HG03469 (cell line): Measurements from ENCODE around the gene DIDO1.
"Not testable (repeated sequence)": the region's sequence is repeated elsewhere in the genome, so short reads cannot be mapped to it uniquely, and the experiment has no call there.

ENCODE experiments used
- ATAC-seq: cut with Tn5 transposase; IDR thresholded peaks from one replicate; pipeline ENCODE4 v1.9.1; 2021; ENCODE audit warnings: mild to moderate bottlenecking, moderate library complexity, moderate number of reproducible peaks; ENCODE audit not compliant: unreplicated experiment

The DIDO1 gene

GRCh38 chr20:62962891-62963613 lies 36.7 kb upstream of the DIDO1 start:
- no peak for ATAC-seq

DNA sequence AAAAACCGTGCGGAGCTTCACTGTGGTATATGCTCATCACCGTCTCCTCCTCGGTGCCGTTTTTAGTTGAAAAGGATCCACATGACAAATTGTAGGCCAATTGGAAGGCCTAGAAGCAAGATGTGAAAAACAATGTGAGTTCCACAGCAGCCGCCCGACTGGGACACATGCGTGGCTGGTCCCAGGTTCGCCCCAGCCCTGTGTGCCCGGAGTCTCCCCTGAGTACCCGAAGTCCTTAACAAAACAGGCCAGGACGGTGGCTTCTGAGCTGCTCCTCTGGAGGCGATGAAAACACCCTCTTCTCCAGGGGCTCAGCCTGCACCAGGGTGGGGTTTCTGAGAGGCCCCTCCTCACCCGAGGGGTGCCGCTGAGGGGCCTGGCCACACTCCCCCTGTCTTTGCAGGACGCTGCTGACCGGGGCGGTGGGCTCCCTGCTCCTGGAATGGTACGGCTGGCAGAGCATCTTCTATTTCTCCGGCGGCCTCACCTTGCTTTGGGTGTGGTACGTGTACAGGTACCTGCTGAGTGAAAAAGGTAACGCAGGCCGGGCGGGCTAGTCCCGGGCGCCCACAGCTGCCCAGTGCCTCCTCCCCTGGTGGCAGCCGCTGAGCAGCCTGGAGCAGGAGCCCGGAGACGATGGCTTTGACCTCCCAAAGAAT lies 36.0 kb upstream of the DIDO1 start:
- ATAC-seq, result no peak

DNA sequence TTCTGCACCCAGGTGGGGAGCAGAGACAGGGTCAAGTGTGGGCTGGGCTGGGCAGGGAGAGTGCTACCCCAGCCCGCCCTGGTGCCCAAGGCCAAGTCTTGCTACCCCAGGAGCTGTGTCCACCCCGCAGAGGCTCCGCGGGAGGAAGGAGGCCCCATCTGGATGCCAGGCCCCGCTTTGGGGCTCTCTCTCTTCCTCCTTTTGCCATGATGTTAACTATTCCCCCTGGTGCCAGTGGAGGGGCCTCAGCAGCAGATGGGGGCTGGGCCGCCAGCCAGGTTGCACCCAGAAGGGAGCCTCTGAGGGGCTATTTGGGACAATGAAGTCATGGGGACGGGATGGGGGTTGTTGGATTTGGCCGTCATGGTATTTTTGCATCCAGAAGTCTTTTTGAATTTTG lies 35.5 kb upstream of the DIDO1 start:
- ATAC-seq, result no peak

GRCh38 chr20:62961310-62961783 lies 35.0 kb upstream of the DIDO1 start:
- ATAC-seq, result no peak

GRCh38 chr20:62960446-62961309 lies 34.4 kb upstream of the DIDO1 start:
- not testable (repeated sequence) for ATAC-seq

DNA sequence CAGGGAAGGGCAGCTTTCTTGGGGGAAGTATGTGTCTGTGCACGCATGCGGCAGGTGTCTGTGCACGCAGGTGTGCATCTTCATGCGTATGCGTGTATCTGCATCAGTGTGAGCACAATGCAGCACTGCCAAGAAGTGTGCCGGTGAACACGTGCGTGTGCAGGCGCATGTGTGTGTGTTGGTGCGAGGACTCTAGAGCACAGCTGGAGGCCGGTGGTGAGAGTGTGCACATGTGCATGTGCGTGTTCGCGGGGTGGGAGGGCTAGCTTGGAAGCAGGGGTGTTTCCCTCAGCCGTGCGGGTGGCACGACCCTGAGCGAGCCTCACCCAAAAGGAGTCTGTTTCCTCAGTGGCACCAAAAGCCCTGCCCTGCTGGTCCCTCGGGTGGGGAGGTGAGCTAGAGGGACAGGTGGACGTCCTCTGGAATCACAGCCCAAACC lies 33.7 kb upstream of the DIDO1 start:
- no peak for ATAC-seq

GRCh38 chr20:62959101-62959971 lies 33.0 kb upstream of the DIDO1 start:
- no peak for ATAC-seq

- no peak for ATAC-seq
Measured at GRCh38 chr20:62958388-62959100, 32.2 kb upstream of the DIDO1 start.

DNA sequence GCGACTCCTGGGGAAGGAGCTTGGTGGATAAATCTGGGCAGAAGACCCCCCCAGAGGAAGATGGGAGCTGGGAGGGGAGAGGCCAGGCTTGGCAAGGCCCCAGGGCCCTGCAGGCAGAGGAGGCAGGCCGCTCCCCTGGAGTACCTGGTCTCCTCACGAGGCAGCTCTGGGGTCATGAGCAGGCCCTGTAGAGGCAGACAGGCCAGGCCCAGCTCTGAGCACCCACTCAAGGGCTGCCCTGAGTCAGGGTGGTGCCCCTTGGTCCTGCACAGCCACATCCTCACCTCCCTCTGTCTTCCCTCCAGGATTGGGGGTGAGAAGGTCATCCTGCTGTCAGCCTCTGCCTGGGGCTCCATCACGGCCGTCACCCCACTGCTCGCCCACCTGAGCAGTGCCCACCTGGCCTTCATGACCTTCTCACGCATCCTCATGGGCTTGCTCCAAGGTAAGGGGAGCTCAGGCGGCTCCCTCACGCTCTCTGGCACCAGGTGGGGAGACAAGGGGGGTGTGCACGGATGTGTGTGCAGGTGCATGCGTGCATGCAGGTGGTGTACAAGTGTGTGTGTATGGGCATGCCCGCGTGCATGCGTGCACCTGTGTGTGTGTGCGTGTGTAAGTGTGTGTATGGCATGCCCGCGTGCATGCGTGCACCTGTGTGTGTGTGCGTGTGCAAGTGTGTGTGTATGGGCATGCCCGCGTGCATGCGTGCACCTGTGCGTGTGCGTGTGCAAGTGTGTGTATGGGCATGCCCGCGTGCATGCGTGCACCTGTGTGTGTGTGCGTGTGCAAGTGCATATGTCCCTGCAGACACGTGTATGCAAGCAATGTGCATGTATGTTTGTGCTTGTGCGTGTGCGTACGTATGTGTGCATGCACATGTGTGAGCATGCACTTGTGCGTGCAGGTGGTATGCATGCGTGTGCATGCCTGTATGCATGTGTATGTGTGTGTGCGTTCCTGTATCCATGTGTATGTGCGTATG lies 31.1 kb upstream of the DIDO1 start:
- no peak for ATAC-seq

GRCh38 chr20:62956387-62957135 lies 30.3 kb upstream of the DIDO1 start:
- no peak for ATAC-seq

DNA sequence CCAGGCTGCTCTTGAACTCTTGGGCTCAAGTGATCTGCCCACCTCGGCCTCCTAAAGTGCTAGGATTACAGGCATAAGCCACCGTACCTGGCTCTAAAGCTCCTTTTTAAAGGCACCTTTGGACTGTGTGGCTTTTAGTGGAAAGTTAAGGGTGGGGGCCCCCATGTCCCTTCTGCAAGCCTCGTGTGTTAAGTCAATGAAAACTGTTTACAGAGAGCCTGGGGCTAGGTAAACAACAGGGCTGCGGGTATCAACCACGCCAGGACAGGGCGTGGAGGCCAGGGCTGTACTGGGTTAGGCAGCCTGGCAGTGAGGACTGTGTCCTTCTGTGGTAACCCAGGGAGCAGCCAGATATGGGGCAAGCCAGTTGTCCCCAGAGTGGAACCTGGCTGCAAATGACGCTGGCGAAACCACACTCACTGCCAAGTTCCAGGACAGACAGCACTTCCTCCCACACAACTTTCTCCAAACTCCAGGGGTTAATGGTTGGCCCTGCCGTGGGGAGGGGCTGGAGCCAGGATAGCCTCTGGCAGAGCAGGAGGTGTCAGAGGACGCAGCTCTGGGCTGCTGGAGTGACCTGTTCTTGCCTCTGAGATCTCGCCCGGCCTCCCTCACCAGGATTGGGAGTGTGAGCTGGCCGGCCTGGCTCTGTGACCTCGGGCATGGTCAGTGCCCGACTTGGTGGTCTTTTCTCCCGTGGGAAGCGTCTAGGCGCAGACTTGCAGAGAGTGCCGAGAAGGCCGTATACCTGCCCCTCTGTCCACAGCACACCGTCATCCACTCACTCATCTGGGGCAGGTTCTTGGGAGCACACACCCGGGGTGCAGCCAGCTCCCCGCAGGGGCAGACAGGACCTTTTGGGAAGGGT lies 29.4 kb upstream of the DIDO1 start:
- no peak for ATAC-seq

GRCh38 chr20:62953839-62954703 lies 27.8 kb upstream of the DIDO1 start:
- ATAC-seq, result peak; percentile 43

DNA sequence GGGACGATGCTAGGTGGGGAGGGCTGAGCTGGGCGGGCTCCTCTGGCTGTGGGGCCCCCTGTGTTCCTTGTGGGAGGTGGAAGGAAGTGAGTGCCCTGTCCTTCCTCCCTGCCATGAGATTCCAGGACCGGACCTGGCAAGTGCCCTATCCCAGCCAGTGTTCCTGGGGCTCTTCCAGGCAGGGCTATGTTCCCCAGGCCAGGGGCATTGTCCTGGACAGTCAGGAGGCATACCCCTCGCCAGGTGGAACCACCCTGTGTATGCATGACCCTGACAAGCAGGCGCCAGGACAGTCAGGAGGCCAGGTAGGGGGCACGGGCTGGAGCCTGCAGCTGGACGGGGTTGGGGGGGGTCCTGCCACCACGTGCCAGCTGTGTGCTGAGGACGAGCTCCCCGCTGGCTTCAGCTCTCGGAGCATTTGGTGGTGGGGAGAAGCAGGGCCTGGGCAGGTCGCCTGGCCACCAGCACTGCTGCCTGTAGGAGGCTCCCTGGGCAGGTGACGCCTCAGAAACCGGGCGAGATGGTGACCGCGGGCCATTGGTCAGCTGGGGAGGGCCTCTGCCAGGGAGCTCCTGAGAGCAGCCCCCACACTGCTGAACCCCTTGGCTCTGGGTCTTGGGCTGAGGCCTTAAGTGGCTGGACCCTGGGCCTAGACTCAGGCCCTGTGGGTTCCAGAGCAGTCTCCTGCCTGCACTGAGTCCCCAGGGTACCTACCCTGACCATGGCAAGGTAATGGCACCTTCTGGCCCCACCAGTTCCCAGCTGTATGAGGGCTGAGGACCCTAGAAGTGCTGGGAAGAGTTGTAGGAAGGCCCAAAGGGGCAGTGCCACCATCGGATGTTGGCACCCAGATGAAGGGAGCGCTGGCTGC lies 26.9 kb upstream of the DIDO1 start:
- ATAC-seq, result no peak

DNA sequence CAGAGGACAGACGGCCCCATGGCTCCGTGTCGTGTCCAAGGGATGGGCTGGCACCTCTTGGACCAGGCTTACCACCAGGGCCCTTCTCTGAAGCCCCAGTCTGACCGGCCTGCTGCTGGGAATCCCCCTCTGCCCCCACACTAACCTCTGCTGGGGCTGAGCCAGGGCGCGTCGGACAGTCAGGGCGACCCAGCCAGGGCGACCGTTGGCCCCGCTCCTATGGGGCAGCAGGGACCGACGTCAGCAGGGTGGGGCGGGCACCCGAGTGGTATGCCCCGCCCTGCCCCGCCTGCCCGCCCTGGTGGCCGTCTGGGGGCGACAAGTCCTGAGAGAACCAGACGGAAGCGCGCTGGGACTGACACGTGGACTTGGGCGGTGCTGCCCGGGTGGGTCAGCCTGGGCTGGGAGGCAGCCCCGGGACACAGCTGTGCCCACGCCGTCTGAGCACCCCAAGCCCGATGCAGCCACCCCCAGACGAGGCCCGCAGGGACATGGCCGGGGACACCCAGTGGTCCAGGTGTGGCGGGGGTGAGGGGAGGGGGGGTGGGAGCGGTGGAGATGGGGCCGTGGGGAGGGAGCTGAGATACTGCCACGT lies 26.2 kb upstream of the DIDO1 start, which contains the start of gene SLC17A9:
Gene SLC17A9 (plus strand): TSS at position 337 of the 595 bp plus-strand sequence. CDS start 122 bp downstream, at position 459.
- ATAC-seq, result no peak
